Measurements from ENCODE around the gene BLACAT1. TPM values are rescaled to one million over a fixed set of nuclear protein-coding genes. Genes with fewer than 3 reads are reported as not detected.
A peak's percentile ranks its signal among the peaks of the same experiment; 100 is the strongest.

Gene BLACAT1
- total and polyA plus RNA-seq, 10 donors = 0.02 to 0.51 (median 0.24) TPM; not detected in 4

DNA sequence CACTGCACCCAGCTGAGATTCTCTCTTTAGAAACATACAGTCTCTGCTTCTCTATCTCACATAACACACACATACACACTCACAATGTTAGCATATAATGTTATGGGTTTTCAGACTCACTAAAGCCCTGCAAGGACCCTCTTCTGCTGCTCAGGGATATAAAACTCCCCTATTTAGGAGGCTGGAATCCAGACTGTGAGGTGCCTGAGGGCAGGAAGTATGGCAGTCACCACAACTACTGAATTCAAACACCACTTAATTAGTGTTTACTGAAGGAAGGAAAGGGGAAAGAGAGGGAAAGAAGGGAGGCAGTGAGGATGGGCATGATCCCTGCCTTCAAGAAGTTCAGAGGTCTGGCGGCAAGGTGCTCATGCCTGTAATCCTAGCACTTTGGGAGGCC is 40.8 kb upstream of the BLACAT1 start:
- H3K4me1 ChIP-seq = peaks cover 0 to 31% (median 8%) of the 10 kb centered on the region in 6 donors
- H3K27me3 ChIP-seq (replicated peaks in 1 of 7) = peaks cover 0 to 43% (median 8%) of the 10 kb centered on the region in 7 donors
- no peaks in the 10 kb centered on the region for H3K36me3 ChIP-seq
- no peak overlapping the region for H3K4me3 ChIP-seq
- intact Hi-C loops (cut with DNase I; ENCODE audit: low total_unique reads) = no loop called here
- WGBS, 5 donors = 93 to 100% (median 95%) methylated on average over 1 of the region's 1 CpG
- DNase-seq = no peak
- no peaks in the 10 kb centered on the region for H3K9me3 ChIP-seq
- H3K27ac ChIP-seq = no peak overlapping the region
- TF ChIP-seq POLR2A (IDR thresholded peaks at IDR 0.05) (no peak), POLR2AphosphoS5 (IDR thresholded peaks at IDR 0.05) (no peak)
- TF ChIP-seq, protein P1, sequence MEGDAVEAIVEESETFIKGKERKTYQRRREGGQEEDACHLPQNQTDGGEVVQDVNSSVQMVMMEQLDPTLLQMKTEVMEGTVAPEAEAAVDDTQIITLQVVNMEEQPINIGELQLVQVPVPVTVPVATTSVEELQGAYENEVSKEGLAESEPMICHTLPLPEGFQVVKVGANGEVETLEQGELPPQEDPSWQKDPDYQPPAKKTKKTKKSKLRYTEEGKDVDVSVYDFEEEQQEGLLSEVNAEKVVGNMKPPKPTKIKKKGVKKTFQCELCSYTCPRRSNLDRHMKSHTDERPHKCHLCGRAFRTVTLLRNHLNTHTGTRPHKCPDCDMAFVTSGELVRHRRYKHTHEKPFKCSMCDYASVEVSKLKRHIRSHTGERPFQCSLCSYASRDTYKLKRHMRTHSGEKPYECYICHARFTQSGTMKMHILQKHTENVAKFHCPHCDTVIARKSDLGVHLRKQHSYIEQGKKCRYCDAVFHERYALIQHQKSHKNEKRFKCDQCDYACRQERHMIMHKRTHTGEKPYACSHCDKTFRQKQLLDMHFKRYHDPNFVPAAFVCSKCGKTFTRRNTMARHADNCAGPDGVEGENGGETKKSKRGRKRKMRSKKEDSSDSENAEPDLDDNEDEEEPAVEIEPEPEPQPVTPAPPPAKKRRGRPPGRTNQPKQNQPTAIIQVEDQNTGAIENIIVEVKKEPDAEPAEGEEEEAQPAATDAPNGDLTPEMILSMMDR (IDR thresholded peaks at IDR 0.05 in 8 of 11, conservative IDR thresholded peaks at IDR 0.05 in 3 of 11) = no peak

DNA sequence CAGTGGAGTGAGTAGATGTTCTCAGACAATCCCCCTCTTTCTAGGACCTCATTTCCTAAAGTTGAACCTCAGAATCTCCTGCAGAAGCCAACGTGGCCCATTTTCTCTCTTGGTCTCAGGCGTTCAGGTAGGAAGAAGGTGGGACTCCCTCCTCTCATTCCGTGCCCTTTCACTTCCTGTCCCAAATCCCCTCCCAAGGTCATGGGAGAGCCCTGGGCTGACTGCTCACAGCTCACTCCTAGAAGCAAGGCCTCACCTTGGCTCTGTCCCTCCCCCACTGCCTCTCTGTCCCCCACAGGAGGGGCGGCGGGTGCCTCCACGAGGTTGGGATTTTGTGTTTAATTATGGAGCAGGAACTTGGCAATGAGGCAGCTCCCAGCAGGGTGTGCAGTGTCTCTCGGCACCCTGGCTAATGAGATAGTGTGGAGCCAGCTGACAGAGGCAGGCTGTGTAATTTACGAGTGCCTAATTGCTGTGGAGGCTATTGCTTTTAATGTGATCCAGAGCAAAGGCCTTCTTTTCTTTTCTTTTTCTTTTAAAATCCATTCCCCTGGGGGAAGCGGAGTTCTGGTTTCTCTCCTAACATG is 39.5 kb upstream of the BLACAT1 start:
- TF ChIP-seq POLR2A (IDR thresholded peaks at IDR 0.05) = no peak
- no peak for TF ChIP-seq POLR2AphosphoS5 (IDR thresholded peaks at IDR 0.05)
- TF ChIP-seq, protein P1 (IDR thresholded peaks at IDR 0.05 in 8 of 11, conservative IDR thresholded peaks at IDR 0.05 in 3 of 11) = no peak
- Histone ChIP-seq H3K4me1 (peaks cover 0 to 24% (median 4%) of the 10 kb centered on the region in 6 donors), H3K4me3 (no peak overlapping the region), H3K36me3 (no peaks in the 10 kb centered on the region), H3K27me3 (replicated peaks in 1 of 7) (peaks cover 0 to 55% (median 8%) of the 10 kb centered on the region in 7 donors), H3K9me3 (no peaks in the 10 kb centered on the region), H3K27ac (no peak overlapping the region)
- 64 to 70% (median 67%) methylated on average over 9 of the region's 9 CpGs for WGBS, 5 donors
- no peak for DNase-seq
- intact Hi-C loops (cut with DNase I; ENCODE audit: low total_unique reads) = no loop called here

DNA sequence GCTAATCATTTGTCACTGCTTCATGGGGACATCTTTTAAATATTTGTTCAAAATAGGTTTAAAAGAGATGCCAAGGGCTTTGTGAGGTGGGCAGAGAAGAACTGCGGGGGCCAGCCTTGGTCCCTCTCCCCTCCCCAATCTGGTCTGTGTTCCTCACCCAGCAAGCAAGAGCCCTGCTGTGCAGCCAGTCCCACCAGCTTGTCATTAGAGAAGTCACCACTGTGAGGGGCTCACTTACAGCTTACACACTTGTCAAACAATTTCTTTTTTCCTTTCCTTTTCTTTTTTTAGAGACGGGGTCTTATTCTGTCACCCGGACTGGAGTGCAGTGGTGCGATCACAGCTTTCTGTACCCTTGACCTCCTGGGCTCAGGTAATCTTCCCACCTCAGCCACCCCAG is 38.3 kb upstream of the BLACAT1 start:
- no peak overlapping the region for H3K4me3 ChIP-seq
- H3K9me3 ChIP-seq = no peaks in the 10 kb centered on the region
- peaks cover 0 to 21% (median 4%) of the 10 kb centered on the region in 6 donors for H3K4me1 ChIP-seq
- no peak for DNase-seq
- WGBS, 5 donors = 60 to 78% (median 72%) methylated on average over 4 of the region's 4 CpGs
- peaks cover 0 to 58% (median 8%) of the 10 kb centered on the region in 7 donors for H3K27me3 ChIP-seq (replicated peaks in 1 of 7)
- H3K36me3 ChIP-seq = no peaks in the 10 kb centered on the region
- TF ChIP-seq POLR2AphosphoS5 (IDR thresholded peaks at IDR 0.05) = no peak
- TF ChIP-seq, protein P1 (IDR thresholded peaks at IDR 0.05 in 8 of 11, conservative IDR thresholded peaks at IDR 0.05 in 3 of 11) = no peak
- no peak for TF ChIP-seq POLR2A (IDR thresholded peaks at IDR 0.05)
- H3K27ac ChIP-seq = peak overlapping the region in 5 of 8 donors; percentile 19 to 43 (median 33)
- intact Hi-C loops (cut with DNase I; ENCODE audit: low total_unique reads) = no loop called here

DNA sequence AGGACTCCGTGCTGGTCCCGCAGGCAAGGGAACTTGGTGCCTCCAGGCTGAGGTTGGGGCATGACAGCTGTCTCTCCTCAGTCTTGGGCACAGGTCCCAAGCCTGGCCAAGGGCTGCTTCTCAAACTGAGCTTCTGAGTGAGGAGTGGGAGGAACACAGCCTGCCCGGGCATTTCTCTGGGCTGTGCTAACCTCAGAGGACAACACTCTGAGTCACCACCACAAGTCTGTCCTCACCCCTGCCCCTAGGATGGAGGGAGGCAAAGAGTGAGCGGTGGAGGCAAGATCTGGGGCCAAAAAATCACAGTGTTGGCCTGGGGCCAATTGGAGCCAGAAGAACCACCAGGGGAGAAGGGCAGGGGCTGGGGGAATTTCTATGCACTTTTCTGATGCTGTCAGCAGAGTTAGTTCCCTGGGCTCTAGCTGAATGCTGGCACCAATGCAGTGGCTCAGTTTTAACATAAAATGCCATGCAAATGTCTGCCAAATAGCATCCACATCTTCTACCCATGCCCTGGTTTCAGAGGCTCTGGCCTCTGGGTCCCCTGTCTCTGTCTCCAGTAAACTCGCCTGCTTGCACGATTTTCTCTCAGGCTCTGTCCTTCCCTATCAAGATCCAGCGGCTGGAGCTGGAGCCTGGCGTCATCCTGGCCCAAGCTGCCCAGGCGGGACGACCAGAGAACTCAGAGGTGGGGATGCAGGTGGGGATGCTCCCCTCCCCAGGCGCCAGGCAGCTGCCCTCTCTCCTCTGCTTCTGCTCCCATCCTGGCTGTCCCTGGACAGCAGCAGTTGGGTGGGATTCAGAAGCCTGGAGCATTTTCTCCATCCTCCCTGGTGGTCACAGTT is 37.6 kb upstream of the BLACAT1 start:
- 36 to 64% (median 51%) methylated on average over 8 to 11 of the region's 11 CpGs for WGBS, 5 donors
- no peaks in the 10 kb centered on the region for H3K9me3 ChIP-seq
- H3K27ac ChIP-seq = peak overlapping the region in 6 of 8 donors; percentile 20 to 61 (median 45)
- H3K4me1 ChIP-seq = peaks cover 0 to 21% (median 4%) of the 10 kb centered on the region in 6 donors
- H3K27me3 ChIP-seq (replicated peaks in 1 of 7) = peaks cover 0 to 62% (median 8%) of the 10 kb centered on the region in 7 donors
- DNase-seq = no peak
- TF ChIP-seq POLR2AphosphoS5 (IDR thresholded peaks at IDR 0.05) = peak; percentile 32 to 68 (median 67)
- TF ChIP-seq, protein P1 (IDR thresholded peaks at IDR 0.05 in 8 of 11, conservative IDR thresholded peaks at IDR 0.05 in 3 of 11) = no peak
- intact Hi-C loops (cut with DNase I; ENCODE audit: low total_unique reads) = no loop called here
- no peak overlapping the region for H3K4me3 ChIP-seq
- no peaks in the 10 kb centered on the region for H3K36me3 ChIP-seq

All from spleen (tissue), 11 donors.